Nephron progenitor cell (in vitro differentiated cells): ENCODE results near the gene RNF144A.
A peak's percentile ranks its signal among the peaks of the same experiment; 100 is the strongest.
"Not testable (repeated sequence)": the region's sequence is repeated elsewhere in the genome, so short reads cannot be mapped to it uniquely, and the experiment has no call there.

Experiments
- DNase-seq: peaks from one replicate; pipeline ENCODE4 v3.0.0; 2021
- H3K27ac Mint-ChIP-seq: 2 replicates; pipeline ENCODE4 v1.8.0; 2021; ENCODE audit warnings: mild to moderate bottlenecking, moderate library complexity, mixed read lengths
- H3K27me3 Mint-ChIP-seq: 2 replicates; pipeline ENCODE4 v1.8.0; 2021; ENCODE audit warnings: mild to moderate bottlenecking, low read depth, mixed read lengths; ENCODE audit not compliant: poor library complexity
- H3K36me3 Mint-ChIP-seq: 2 replicates; pipeline ENCODE4 v1.8.0; 2021; ENCODE audit warnings: low read depth, mixed read lengths
- H3K4me1 Mint-ChIP-seq: 2 replicates; pipeline ENCODE4 v1.8.0; 2021; ENCODE audit warnings: mixed read lengths
- H3K4me3 Mint-ChIP-seq: 2 replicates; pipeline ENCODE4 v1.8.0; 2021; ENCODE audit warnings: mild to moderate bottlenecking, moderate library complexity, mixed read lengths
- H3K9me3 Mint-ChIP-seq: 2 replicates; pipeline ENCODE4 v1.8.0; 2021; ENCODE audit warnings: mild to moderate bottlenecking, moderate library complexity, mixed read lengths
- TF ChIP-seq, protein P1 (sequence below): fragments of 200-600 bp; sonication (generic); IDR thresholded peaks from 2 replicates; pipeline ENCODE4 v1.5.0; 2021; ENCODE audit warnings: antibody characterized with exemption

The RNF144A gene

GRCh38 chr2:6932828-6933227, 15.6 kb downstream of the RNF144A start:
- H3K27ac Mint-ChIP-seq = no peak overlapping the region
- no peaks in the 10 kb centered on the region for H3K27me3 Mint-ChIP-seq
- DNase-seq = no peak
- TF ChIP-seq, protein P1, sequence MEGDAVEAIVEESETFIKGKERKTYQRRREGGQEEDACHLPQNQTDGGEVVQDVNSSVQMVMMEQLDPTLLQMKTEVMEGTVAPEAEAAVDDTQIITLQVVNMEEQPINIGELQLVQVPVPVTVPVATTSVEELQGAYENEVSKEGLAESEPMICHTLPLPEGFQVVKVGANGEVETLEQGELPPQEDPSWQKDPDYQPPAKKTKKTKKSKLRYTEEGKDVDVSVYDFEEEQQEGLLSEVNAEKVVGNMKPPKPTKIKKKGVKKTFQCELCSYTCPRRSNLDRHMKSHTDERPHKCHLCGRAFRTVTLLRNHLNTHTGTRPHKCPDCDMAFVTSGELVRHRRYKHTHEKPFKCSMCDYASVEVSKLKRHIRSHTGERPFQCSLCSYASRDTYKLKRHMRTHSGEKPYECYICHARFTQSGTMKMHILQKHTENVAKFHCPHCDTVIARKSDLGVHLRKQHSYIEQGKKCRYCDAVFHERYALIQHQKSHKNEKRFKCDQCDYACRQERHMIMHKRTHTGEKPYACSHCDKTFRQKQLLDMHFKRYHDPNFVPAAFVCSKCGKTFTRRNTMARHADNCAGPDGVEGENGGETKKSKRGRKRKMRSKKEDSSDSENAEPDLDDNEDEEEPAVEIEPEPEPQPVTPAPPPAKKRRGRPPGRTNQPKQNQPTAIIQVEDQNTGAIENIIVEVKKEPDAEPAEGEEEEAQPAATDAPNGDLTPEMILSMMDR = no peak
- H3K4me3 Mint-ChIP-seq = no peak overlapping the region
- H3K4me1 Mint-ChIP-seq = peaks cover 11% of the 10 kb centered on the region
- H3K36me3 Mint-ChIP-seq = peaks cover 41% of the 10 kb centered on the region
- H3K9me3 Mint-ChIP-seq = peaks cover 12% of the 10 kb centered on the region

GRCh38 chr2:6933911-6934310, 16.7 kb downstream of the RNF144A start:
- Mint-ChIP-seq H3K9me3 (peaks cover 12% of the 10 kb centered on the region), H3K4me1 (peaks cover 18% of the 10 kb centered on the region), H3K27ac (no peak overlapping the region), H3K27me3 (no peaks in the 10 kb centered on the region), H3K4me3 (no peak overlapping the region), H3K36me3 (peaks cover 35% of the 10 kb centered on the region)
- no peak for DNase-seq
- TF ChIP-seq, protein P1 = no peak

- Mint-ChIP-seq H3K27me3 (no peaks in the 10 kb centered on the region), H3K4me3 (no peak overlapping the region), H3K36me3 (peaks cover 35% of the 10 kb centered on the region), H3K9me3 (peaks cover 12% of the 10 kb centered on the region), H3K4me1 (peaks cover 20% of the 10 kb centered on the region), H3K27ac (no peak overlapping the region)
- TF ChIP-seq, protein P1 = no peak
- DNase-seq = no peak
Observed at GRCh38 chr2:6934345-6934744, 17.1 kb downstream of the RNF144A start.

GRCh38 chr2:6934758-6935651, 17.8 kb downstream of the RNF144A start:
- no peak overlapping the region for H3K4me3 Mint-ChIP-seq
- no peak for DNase-seq
- H3K27ac Mint-ChIP-seq = no peak overlapping the region
- TF ChIP-seq, protein P1 = no peak
- peaks cover 30% of the 10 kb centered on the region for H3K36me3 Mint-ChIP-seq
- no peaks in the 10 kb centered on the region for H3K27me3 Mint-ChIP-seq
- peaks cover 12% of the 10 kb centered on the region for H3K9me3 Mint-ChIP-seq
- peaks cover 20% of the 10 kb centered on the region for H3K4me1 Mint-ChIP-seq

DNA sequence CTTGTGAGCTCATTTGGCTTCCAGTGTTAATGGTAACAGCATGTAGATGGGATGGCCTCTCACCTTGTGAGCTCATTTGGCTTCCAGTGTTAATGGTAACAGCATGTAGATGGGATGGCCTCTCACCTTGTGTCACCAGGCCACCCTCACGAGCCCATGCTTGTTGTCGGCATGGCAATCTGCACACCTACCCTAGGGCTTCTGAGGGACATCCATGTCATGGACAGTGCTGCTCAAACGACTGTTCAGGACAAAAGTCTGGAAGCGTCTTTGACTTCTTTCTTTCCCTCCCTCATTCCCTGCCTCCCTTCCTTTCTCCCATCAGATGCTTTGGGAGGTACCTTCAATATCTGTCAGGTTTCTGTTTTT, 18.4 kb downstream of the RNF144A start:
- DNase-seq, H3K27me3 Mint-ChIP-seq, H3K4me3 Mint-ChIP-seq: not testable (repeated sequence)
- Mint-ChIP-seq H3K36me3 (peaks cover 30% of the 10 kb centered on the region), H3K4me1 (peaks cover 26% of the 10 kb centered on the region), H3K9me3 (peaks cover 12% of the 10 kb centered on the region), H3K27ac (peak overlapping the region; percentile 4)

DNA sequence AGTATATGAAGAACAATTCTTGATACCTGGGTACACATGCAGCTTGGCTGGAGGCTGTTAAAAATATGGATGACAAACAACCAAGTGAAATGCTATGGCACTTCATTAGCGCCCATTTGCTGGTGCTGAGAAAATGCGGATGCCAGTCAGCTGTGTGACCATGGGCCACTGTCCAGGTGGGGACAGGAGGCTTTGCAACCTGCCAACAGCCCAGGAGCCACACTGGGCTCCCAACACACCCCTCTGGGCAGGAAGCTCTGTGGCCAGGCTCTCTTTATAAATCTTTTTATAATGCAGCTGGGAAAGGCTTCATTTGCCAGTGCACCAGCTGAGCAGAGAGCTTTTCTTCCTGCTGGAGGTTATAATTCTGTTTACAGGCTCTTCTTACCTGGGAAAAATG, 19.9 kb downstream of the RNF144A start:
- TF ChIP-seq, protein P1 = no peak
- peak overlapping the region; percentile 68 for H3K27ac Mint-ChIP-seq
- H3K36me3 Mint-ChIP-seq = peaks cover 37% of the 10 kb centered on the region
- peaks cover 34% of the 10 kb centered on the region for H3K4me1 Mint-ChIP-seq
- H3K27me3 Mint-ChIP-seq = no peaks in the 10 kb centered on the region
- DNase-seq = no peak
- peaks cover 6% of the 10 kb centered on the region for H3K9me3 Mint-ChIP-seq
- no peak overlapping the region for H3K4me3 Mint-ChIP-seq
